ENCODE results near the gene B3GNT2.
A peak's percentile ranks its signal among the peaks of the same experiment; 100 is the strongest.
"Not testable (repeated sequence)": the region's sequence is repeated elsewhere in the genome, so short reads cannot be mapped to it uniquely, and the experiment has no call there.

B3GNT2 gene

DNA sequence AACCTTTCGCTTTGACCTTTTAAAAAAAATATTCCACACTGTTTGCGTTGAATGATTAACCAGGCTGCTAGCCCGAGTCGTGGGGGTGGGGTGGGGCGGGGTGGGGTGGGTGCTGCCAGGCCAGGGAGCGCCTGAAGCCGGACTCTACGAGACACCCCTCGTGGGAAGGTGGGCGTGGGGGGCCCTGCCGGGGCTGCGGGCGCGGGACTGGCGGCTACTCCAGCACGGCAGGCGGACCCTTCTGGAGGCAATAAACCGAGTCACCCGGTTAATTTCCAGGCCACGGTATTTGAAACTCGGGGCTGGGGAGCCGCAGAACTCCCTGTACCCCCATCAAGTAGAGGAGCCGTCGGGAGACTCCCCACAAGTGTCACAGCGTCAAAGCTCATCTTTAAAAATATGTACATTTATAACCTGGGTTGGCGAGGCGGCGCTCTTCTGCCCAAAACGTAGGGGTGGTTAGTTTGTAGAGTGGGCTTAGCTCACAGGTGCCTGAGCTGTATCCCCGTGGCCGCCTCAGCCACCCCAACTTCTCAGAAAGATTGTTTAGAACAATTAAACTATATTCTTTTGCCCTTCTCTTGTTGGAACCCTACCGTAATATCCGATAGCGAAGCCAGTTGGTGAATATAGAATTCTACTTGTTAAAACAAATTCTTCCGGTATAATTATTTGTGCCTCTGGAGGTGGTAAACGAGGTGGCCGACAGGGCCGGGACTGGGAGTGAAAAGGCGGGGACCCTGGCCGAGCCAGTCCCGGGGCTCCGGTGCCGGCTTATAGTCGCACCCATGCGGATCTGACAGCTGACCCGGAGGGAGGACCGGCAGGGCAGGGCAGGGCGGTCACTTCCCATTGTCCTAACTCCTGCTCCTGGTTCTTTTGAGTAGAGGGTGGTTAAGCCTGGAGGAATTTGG lies 1.4 kb downstream of the B3GNT2 start:
- H3K4me3 ChIP-seq: peak overlapping the region; percentile 96
- no peaks in the 10 kb centered on the region for H3K36me3 ChIP-seq
- peaks cover 62% of the 10 kb centered on the region for H4K20me1 ChIP-seq

DNA sequence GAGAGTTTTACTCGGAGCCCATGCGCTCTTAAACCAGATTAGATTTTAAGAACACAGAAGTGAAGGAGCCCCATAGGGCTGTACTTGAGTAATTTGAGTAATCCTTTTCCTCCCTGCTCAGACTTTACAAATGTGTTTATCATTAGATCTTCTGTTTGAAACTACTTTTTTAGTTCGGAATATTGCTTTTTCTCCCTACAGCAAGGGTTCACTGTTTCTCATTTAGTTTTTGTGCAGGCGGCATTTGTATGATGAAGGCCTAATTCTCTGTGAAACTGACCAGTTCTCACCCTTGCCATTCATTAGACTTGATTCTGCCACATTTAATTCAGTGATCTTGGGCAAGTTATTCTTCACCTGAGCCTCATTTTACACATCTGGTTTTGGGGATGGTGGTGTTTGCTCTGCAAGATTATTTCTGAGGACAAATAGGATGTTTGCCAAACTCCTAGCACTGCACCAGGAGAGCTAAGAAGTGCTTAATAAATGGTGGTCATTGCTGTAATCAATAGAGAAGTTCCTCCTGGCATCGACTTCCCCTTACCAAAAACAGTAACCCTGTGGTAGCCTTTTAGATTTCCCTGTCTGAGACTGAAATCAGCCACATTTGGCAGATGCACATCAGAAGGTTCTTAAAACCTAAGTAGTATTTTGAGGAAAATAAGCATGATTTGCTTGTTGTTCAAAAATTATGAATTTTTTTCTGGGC lies 2.2 kb downstream of the B3GNT2 start:
- Histone ChIP-seq H3K4me1 (peaks cover 77% of the 10 kb centered on the region), H3K27ac (peak overlapping the region; percentile 70), H4K20me1 (peaks cover 70% of the 10 kb centered on the region), H3K9ac (peak overlapping the region; percentile 95), H3K36me3 (peaks cover 7% of the 10 kb centered on the region; the same call in 1 of the 2 replicates), H3K27me3 (no peaks in the 10 kb centered on the region), H3K9me3 (no peaks in the 10 kb centered on the region), H3K4me2 (peak overlapping the region; percentile 84), H3K4me3 (peak overlapping the region; percentile 96)
- no peak for TF ChIP-seq Cebpa-rat (IDR thresholded peaks at IDR 0.05)

More for the DNA sequence above, 1.4 kb downstream of the B3GNT2 start:
- peak overlapping the region; percentile 84 for H3K4me2 ChIP-seq
- H3K9ac ChIP-seq: peak overlapping the region; percentile 95
- peak overlapping the region; percentile 92 for H3K27ac ChIP-seq
- no peak for TF ChIP-seq Cebpa-rat (IDR thresholded peaks at IDR 0.05)
- H3K27me3 ChIP-seq: no peaks in the 10 kb centered on the region
- H3K9me3 ChIP-seq: no peaks in the 10 kb centered on the region
- peaks cover 77% of the 10 kb centered on the region for H3K4me1 ChIP-seq

DNA sequence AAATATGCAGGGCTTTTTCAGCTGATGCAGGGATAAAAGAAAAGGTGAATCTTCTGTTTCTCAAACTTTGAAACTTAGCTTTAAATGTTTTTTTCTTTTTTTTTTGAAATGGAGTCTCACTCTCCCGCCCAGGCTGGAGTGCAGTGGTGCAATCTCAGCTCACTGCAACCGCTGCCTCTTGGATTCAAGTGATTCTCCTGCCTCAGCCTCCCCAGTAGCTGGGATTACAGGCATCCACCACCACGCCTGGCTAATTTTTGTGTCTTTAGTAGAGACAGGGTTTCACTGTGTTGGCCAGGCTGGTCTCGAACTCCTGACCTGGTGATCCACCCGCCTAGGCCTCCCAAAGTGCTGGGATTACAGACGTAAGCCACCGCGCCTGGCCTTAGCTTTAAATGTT lies 2.9 kb downstream of the B3GNT2 start:
- Histone ChIP-seq H3K4me2 (peak overlapping the region; percentile 84), H3K4me1 (peaks cover 70% of the 10 kb centered on the region), H3K9ac (peak overlapping the region; percentile 95; the same call in 1 of the 2 replicates), H4K20me1 (peaks cover 78% of the 10 kb centered on the region), H3K4me3 (peak overlapping the region; percentile 96)
- H3K27me3 ChIP-seq, H3K27ac ChIP-seq, H3K9me3 ChIP-seq, H3K36me3 ChIP-seq: not testable (repeated sequence)

- H3K4me2 ChIP-seq: peak overlapping the region; percentile 84
- no peaks in the 10 kb centered on the region for H3K27me3 ChIP-seq
- peaks cover 85% of the 10 kb centered on the region for H4K20me1 ChIP-seq
- H3K9ac ChIP-seq: peak overlapping the region; percentile 27; the same call in 1 of the 2 replicates
- H3K4me1 ChIP-seq: peaks cover 63% of the 10 kb centered on the region
- peak overlapping the region; percentile 22; the same call in 1 of the 2 replicates for H3K4me3 ChIP-seq
- no peak for TF ChIP-seq Cebpa-rat (IDR thresholded peaks at IDR 0.05)
- H3K36me3 ChIP-seq: peaks cover 8% of the 10 kb centered on the region; the same call in 1 of the 2 replicates
- H3K9me3 ChIP-seq: no peaks in the 10 kb centered on the region
- H3K27ac ChIP-seq: no peak overlapping the region
These were observed 3.6 kb downstream of the B3GNT2 start for GRCh38 chr2:62199392-62200125.

DNA sequence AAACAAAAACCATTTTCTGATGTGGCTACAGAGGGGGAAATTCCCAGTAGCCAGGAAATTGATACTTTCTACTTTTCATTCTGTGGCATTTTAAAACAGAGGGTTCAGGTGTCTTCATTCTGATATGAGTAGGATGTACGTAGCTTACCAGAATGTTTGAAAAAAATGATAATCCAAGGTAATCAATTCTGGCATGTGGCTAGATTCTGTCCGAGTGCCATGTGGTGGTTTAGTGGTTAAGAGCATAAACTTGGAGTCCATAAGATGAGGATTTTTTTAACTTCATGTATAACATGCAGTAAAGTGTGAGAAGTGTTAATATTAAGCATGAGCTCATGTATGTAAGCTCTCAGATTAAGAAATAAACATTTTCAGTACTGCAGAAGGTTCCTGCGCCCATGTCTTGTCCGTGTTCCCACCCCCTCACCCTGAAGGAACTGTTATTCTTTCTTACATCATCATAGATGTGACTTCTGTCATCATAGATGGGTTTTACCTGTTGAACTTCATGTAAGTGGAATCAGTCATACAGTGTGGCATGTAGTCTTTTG lies 4.5 kb downstream of the B3GNT2 start:
- H3K4me2 ChIP-seq: peak overlapping the region; percentile 84
- peaks cover 93% of the 10 kb centered on the region for H4K20me1 ChIP-seq
- no peak overlapping the region for H3K4me3 ChIP-seq
- H3K4me1 ChIP-seq: peaks cover 55% of the 10 kb centered on the region
- no peaks in the 10 kb centered on the region for H3K27me3 ChIP-seq
- no peak overlapping the region; the same call in 1 of the 2 replicates for H3K9ac ChIP-seq
- peaks cover 16% of the 10 kb centered on the region for H3K36me3 ChIP-seq
- no peak overlapping the region for H3K27ac ChIP-seq
- no peak for TF ChIP-seq Cebpa-rat (IDR thresholded peaks at IDR 0.05)
- H3K9me3 ChIP-seq: peaks cover 4% of the 10 kb centered on the region; the same call in 1 of the 2 replicates

DNA sequence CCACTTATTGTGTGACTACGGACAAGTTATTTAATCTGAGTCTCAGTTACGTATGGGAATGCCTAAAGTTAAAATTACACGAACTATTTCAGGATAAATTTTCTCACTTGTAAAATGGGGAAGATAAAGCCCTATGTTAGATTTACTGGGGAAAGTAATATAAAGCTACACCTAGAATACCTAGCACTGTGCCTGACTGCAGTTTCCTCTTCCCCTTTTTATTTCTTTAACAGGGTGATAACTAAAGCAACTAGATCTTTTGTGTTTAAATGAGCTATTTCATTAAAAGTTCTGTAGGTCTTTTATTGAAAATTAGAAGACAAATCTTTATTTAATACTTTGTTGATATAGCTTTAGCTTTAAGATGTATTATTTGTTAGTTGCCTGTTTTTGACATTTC lies 5.0 kb downstream of the B3GNT2 start:
- Histone ChIP-seq H4K20me1 (peaks cover 98% of the 10 kb centered on the region), H3K9me3 (peaks cover 9% of the 10 kb centered on the region), H3K4me3 (no peak overlapping the region), H3K36me3 (peaks cover 21% of the 10 kb centered on the region), H3K4me1 (peaks cover 58% of the 10 kb centered on the region), H3K9ac (no peak overlapping the region), H3K4me2 (peak overlapping the region; percentile 84), H3K27me3 (no peaks in the 10 kb centered on the region), H3K27ac (no peak overlapping the region)
- no peak for TF ChIP-seq Cebpa-rat (IDR thresholded peaks at IDR 0.05)

GRCh38 chr2:62201307-62201706 lies 5.4 kb downstream of the B3GNT2 start:
- Histone ChIP-seq H3K9ac (no peak overlapping the region), H3K4me3 (no peak overlapping the region), H3K27me3 (no peaks in the 10 kb centered on the region), H3K4me1 (peaks cover 59% of the 10 kb centered on the region), H3K9me3 (peaks cover 13% of the 10 kb centered on the region), H3K36me3 (peaks cover 25% of the 10 kb centered on the region), H3K4me2 (peak overlapping the region; percentile 84), H3K27ac (no peak overlapping the region), H4K20me1 (peaks cover 98% of the 10 kb centered on the region)
- no peak for TF ChIP-seq Cebpa-rat (IDR thresholded peaks at IDR 0.05)

GRCh38 chr2:62202019-62202722 lies 6.3 kb downstream of the B3GNT2 start:
- Histone ChIP-seq H4K20me1 (peaks cover 100% of the 10 kb centered on the region), H3K4me1 (peaks cover 59% of the 10 kb centered on the region)

More at GRCh38 chr2:62202019-62202722, 6.3 kb downstream of the B3GNT2 start:
- no peak overlapping the region for H3K4me3 ChIP-seq
- H3K27ac ChIP-seq: peak overlapping the region; percentile 30; the same call in 1 of the 2 replicates
- TF ChIP-seq Cebpa-rat (IDR thresholded peaks at IDR 0.05): no peak
- H3K36me3 ChIP-seq: peaks cover 34% of the 10 kb centered on the region
- H3K9ac ChIP-seq: no peak overlapping the region
- peaks cover 22% of the 10 kb centered on the region for H3K9me3 ChIP-seq
- peak overlapping the region; percentile 84 for H3K4me2 ChIP-seq
- no peaks in the 10 kb centered on the region for H3K27me3 ChIP-seq

All from BLaER1 (cell line).